IPS-18a (cell line): ENCODE measurements around the gene RNF220.

Source experiments
- H3K27ac ChIP-seq: one replicate; pipeline ENCODE4 v1.5.1; 2013; ENCODE audit warnings: low read length
- H3K27me3 ChIP-seq: one replicate; pipeline ENCODE4 v1.6.1; 2013; ENCODE audit warnings: mild to moderate bottlenecking, low read length; ENCODE audit not compliant: control insufficient read depth, insufficient read depth
- H3K36me3 ChIP-seq: one replicate; pipeline ENCODE4 v1.6.1; 2013; ENCODE audit warnings: low read depth, low read length; ENCODE audit not compliant: control insufficient read depth
- H3K4me1 ChIP-seq: one replicate; pipeline ENCODE4 v1.6.1; 2013; ENCODE audit warnings: low read depth, low read length; ENCODE audit not compliant: control insufficient read depth
- H3K4me3 ChIP-seq: one replicate; pipeline ENCODE4 v1.5.1; 2013; ENCODE audit warnings: low read length
- H3K9ac ChIP-seq: one replicate; pipeline ENCODE4 v1.6.1; 2013; ENCODE audit warnings: mild to moderate bottlenecking, low read length, moderate library complexity
- H3K9me3 ChIP-seq: one replicate; pipeline ENCODE4 v1.6.1; 2013; ENCODE audit warnings: low read depth, low read length; ENCODE audit not compliant: control insufficient read depth

RNF220 gene

DNA sequence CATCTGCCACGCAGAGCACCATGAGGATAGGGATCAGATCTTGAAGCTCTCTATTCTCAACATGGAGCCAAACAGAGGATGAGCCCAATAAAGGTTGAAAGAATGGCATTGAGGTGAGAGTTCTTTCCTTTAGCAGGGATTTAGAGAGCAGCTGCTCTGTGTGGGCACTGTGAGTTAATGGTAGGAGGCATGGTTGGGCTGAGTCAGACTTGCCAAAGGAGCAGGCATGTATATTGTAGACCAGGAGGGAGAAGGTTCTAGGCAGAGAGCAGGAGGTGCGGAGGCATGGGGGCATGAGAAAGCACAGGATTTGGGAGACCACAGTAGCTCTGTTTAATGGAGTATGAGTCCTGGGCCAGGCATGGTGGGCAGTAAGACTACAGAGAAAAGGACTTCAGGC, 237.2 kb downstream of the RNF220 start:
- H3K4me3 ChIP-seq = no peak overlapping the region
- H3K4me1 ChIP-seq = no peaks in the 10 kb centered on the region
- H3K27me3 ChIP-seq = no peaks in the 10 kb centered on the region
- H3K27ac ChIP-seq = no peak overlapping the region
- H3K9ac ChIP-seq = no peak overlapping the region
- H3K9me3 ChIP-seq = no peaks in the 10 kb centered on the region
- peaks cover 67% of the 10 kb centered on the region for H3K36me3 ChIP-seq

- H3K9me3 ChIP-seq = no peaks in the 10 kb centered on the region
- no peak overlapping the region for H3K27ac ChIP-seq
- H3K4me3 ChIP-seq = no peak overlapping the region
- H3K36me3 ChIP-seq = peaks cover 71% of the 10 kb centered on the region
- H3K4me1 ChIP-seq = no peaks in the 10 kb centered on the region
- H3K9ac ChIP-seq = no peak overlapping the region
- H3K27me3 ChIP-seq = no peaks in the 10 kb centered on the region
Observed at GRCh38 chr1:44642925-44643324, 237.9 kb downstream of the RNF220 start.

DNA sequence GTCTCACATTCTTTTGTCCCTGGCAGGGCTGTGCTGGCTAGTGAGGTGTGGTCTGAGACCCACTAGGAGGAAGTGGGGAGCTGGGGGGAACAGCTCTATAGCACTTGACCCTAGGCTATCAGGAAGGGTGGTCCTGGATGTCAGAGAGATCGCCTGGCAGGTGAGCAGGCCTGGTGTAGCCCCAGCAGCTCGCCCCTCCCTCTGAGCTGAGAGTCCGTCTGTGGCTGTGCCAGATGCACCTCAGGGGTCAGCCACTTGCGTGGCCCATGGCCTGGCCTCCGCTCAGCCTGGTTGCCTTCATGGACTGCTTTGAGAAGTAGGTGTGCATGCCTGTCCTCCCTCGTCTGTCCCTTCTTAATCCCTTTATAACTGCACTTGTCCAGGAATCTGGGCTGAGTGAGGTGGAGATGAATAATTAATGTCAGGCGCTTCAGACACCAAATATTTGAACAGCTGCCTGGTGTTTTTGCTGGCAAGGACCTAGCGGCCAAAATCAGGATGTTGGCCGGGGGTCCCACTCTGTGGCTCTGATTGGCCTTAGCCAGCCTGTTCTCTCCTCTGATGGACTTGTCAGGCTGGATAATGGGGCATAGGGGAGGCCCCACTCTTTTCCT, 238.8 kb downstream of the RNF220 start:
- H3K9me3 ChIP-seq = no peaks in the 10 kb centered on the region
- H3K27ac ChIP-seq = no peak overlapping the region
- H3K4me1 ChIP-seq = no peaks in the 10 kb centered on the region
- peaks cover 70% of the 10 kb centered on the region for H3K36me3 ChIP-seq
- H3K27me3 ChIP-seq = no peaks in the 10 kb centered on the region
- no peak overlapping the region for H3K9ac ChIP-seq
- H3K4me3 ChIP-seq = no peak overlapping the region

- Histone ChIP-seq H3K27me3 (no peaks in the 10 kb centered on the region), H3K9me3 (no peaks in the 10 kb centered on the region), H3K4me3 (no peak overlapping the region), H3K36me3 (peaks cover 70% of the 10 kb centered on the region), H3K27ac (no peak overlapping the region), H3K4me1 (no peaks in the 10 kb centered on the region), H3K9ac (no peak overlapping the region)
Observed at GRCh38 chr1:44644806-44645205, 239.8 kb downstream of the RNF220 start.

- Histone ChIP-seq H3K9ac (no peak overlapping the region), H3K9me3 (no peaks in the 10 kb centered on the region), H3K4me1 (no peaks in the 10 kb centered on the region), H3K27me3 (no peaks in the 10 kb centered on the region), H3K27ac (no peak overlapping the region), H3K4me3 (no peak overlapping the region), H3K36me3 (peaks cover 71% of the 10 kb centered on the region)
Observed at GRCh38 chr1:44645476-44646244, 240.6 kb downstream of the RNF220 start.

DNA sequence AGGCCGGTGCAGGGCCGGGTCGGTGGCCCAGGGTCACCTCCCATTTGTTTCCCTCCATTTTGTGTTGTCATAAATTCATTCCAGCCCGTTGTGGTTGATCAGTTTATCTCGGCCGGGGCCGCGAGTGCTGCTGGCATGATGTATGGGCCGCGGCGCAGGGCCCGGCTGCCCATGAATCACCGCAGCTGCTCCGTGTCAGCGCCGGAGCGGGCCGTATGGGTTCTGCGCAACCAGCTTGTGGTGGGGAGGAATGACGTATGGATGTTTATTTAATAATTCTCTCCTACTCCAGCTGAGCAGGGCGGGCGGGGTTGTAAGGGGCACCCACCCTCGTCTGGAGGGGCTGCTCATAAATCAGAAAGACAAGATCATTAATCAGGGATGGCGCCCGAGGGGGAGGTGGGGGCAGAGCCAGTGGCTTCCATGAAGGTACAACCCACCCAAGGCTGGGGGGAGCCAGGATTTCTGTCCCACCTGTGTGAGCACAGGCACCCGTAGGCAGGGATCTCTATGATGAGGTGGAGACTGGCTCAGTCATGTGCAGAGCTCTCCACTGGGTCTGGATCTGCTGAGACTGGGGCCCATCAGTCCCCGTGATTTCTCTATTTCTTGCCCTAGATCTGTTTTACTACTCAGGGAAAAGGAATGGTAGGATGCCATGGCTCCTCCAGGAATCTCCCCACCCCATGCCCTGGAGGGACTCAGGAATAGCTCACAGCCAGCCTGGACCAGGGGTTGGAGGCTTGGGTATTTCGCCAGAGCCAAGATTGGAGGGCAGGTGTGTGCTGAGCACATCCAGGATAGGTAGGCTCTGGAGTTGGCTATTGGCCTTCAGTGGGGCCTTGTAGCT, 241.4 kb downstream of the RNF220 start:
- H3K27me3 ChIP-seq = no peaks in the 10 kb centered on the region
- H3K4me1 ChIP-seq = no peaks in the 10 kb centered on the region
- no peak overlapping the region for H3K27ac ChIP-seq
- no peaks in the 10 kb centered on the region for H3K9me3 ChIP-seq
- H3K9ac ChIP-seq = no peak overlapping the region
- H3K4me3 ChIP-seq = no peak overlapping the region
- peaks cover 69% of the 10 kb centered on the region for H3K36me3 ChIP-seq

GRCh38 chr1:44647896-44648295, 242.8 kb downstream of the RNF220 start:
- H3K4me1 ChIP-seq = no peaks in the 10 kb centered on the region
- H3K27ac ChIP-seq = no peak overlapping the region
- H3K27me3 ChIP-seq = no peaks in the 10 kb centered on the region
- no peak overlapping the region for H3K9ac ChIP-seq
- H3K9me3 ChIP-seq = no peaks in the 10 kb centered on the region
- H3K4me3 ChIP-seq = no peak overlapping the region
- H3K36me3 ChIP-seq = peaks cover 67% of the 10 kb centered on the region

DNA sequence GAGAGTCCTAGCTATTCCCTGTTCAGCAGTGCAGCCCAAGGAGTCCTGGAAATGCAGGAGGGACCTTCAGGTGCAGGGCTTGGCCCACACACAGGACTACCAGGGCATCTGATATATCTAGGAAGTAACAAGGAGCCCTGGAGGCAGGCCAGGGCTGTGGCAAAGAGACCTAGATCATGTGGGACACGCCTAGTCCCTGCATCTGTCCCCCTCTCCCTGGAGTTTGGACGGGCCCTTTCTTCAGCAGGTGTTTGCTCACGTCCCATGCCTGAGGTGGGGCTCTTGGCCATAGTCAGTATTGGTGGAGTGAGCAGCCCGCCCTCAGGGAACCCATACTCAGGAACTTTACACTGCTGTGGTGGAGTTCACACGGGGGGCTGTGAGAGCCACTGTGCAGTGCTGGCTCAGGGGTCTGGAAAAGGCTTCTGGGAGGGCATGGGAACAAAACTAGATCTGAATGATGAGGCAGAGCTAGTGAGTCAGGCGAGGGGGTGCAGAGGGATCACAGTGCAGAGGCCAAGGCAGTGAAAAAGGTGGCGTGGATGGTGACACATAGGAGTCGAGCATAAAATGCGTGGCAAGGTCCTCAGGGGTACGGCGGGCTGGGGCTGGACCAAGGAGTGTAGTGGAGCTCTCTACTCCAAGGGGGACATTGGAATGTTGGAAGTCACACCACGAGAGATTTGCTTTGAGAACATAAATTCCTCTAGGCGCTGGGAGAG, 243.6 kb downstream of the RNF220 start:
- Histone ChIP-seq H3K36me3 (peaks cover 59% of the 10 kb centered on the region), H3K4me3 (no peak overlapping the region), H3K4me1 (no peaks in the 10 kb centered on the region), H3K9ac (no peak overlapping the region), H3K9me3 (no peaks in the 10 kb centered on the region), H3K27me3 (no peaks in the 10 kb centered on the region), H3K27ac (no peak overlapping the region)

- no peak overlapping the region for H3K4me3 ChIP-seq
- H3K27me3 ChIP-seq = no peaks in the 10 kb centered on the region
- H3K36me3 ChIP-seq = peaks cover 49% of the 10 kb centered on the region
- no peaks in the 10 kb centered on the region for H3K9me3 ChIP-seq
- no peak overlapping the region for H3K27ac ChIP-seq
- H3K9ac ChIP-seq = no peak overlapping the region
- no peaks in the 10 kb centered on the region for H3K4me1 ChIP-seq
Observed at GRCh38 chr1:44649788-44650158, 244.7 kb downstream of the RNF220 start.

DNA sequence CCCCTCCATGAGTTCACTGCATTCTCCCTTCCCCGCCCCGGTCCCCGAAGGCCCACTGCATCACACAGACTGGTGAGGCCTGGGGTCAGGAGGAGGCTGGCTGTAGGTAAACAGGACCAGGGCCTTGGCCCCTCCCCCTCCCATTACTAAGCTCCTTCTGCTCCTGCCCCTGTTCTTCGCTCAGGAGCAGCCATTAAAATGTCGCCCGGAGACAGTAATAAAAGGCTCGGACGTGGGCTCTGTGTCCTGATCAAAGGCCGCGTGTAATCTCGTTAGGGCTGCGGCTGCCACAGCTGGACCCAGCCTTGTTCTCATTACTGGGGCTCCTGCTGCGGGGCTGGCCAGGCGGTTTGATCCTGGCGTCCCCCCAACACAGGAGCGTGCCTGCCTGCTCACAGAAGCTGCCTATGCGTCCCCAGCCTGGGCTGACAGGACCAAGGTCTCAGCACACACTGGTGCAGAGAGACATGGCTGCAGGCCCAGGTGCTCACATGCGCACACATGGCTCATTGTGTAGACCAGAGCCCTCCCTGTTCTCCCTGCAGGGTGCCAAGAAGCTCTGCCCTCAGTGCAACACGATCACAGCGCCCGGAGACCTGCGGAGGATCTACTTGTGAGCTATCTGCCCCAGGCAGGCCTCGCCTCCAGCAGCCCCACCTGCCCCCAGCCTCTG, 245.2 kb downstream of the RNF220 start:
- Histone ChIP-seq H3K9me3 (no peaks in the 10 kb centered on the region), H3K9ac (no peak overlapping the region), H3K36me3 (peaks cover 44% of the 10 kb centered on the region), H3K4me1 (no peaks in the 10 kb centered on the region), H3K4me3 (no peak overlapping the region), H3K27ac (no peak overlapping the region), H3K27me3 (no peaks in the 10 kb centered on the region)

GRCh38 chr1:44651069-44651468, 246.0 kb downstream of the RNF220 start:
- Histone ChIP-seq H3K27ac (no peak overlapping the region), H3K27me3 (no peaks in the 10 kb centered on the region), H3K9ac (no peak overlapping the region), H3K4me3 (no peak overlapping the region), H3K36me3 (peaks cover 36% of the 10 kb centered on the region), H3K4me1 (no peaks in the 10 kb centered on the region), H3K9me3 (no peaks in the 10 kb centered on the region)
